ENCODE measurements around the gene TMEM31. TPM values are rescaled to one million over a fixed set of nuclear protein-coding genes. Genes with fewer than 3 reads are reported as not detected.

The TMEM31 gene
- polyA plus RNA-seq, 3 donors = not detected

DNA sequence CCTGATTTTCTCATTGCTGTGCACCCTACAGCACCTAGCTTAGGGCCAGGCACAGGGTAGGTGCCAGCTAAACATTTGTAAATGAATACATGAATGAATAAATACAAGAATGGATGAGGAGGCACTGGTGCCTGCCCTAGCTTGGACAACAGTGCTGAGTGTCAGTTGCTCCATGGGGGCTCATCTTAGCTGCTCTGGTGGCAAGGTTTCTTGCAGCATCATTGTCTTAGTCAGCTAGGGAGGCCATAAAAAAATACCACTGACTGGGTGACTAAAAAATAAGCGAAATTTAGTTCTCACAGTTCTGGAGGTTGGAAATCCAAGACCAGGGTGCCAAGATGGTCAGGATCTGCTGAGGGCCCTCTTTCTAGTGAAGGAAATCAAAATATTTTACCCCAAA lies 31.2 kb downstream of the TMEM31 start:
- peaks cover 0 to 2% of the 10 kb centered on the region in 2 donors for H3K27me3 ChIP-seq (ENCODE audit: control insufficient read depth in 2 of 2, insufficient read depth in 2 of 2, low read length in 2 of 2)
- no peak overlapping the region for H3K27ac ChIP-seq (ENCODE audit: low read depth in 1 of 2, low read length in 2 of 2)
- no peaks in the 10 kb centered on the region for H3K79me2 ChIP-seq (ENCODE audit: insufficient read depth, low read length)
- no peak for DNase-seq
- peaks cover 0 to 4% (median 0%) of the 10 kb centered on the region in 7 donors for H3K9me3 Mint-ChIP-seq
- H3K4me1 ChIP-seq (ENCODE audit: control insufficient read depth in 1 of 2, insufficient read depth in 2 of 2, low read length in 2 of 2) = no peaks in the 10 kb centered on the region
- no peaks in the 10 kb centered on the region for H3K4me1 Mint-ChIP-seq
- 100% methylated on average over 1 of the region's 1 CpG for WGBS (ENCODE audit: insufficient coverage)
- H3K4me3 ChIP-seq (replicated peaks in 1 of 3; ENCODE audit: low read depth in 2 of 3, low read length in 3 of 3) = no peak overlapping the region
- H3K9me3 ChIP-seq (replicated peaks in 1 of 2; ENCODE audit: control insufficient read depth in 1 of 2, insufficient read depth in 1 of 2, low read length in 2 of 2) = no peaks in the 10 kb centered on the region
- H3K36me3 Mint-ChIP-seq = no peaks in the 10 kb centered on the region
- TF ChIP-seq, protein P1, sequence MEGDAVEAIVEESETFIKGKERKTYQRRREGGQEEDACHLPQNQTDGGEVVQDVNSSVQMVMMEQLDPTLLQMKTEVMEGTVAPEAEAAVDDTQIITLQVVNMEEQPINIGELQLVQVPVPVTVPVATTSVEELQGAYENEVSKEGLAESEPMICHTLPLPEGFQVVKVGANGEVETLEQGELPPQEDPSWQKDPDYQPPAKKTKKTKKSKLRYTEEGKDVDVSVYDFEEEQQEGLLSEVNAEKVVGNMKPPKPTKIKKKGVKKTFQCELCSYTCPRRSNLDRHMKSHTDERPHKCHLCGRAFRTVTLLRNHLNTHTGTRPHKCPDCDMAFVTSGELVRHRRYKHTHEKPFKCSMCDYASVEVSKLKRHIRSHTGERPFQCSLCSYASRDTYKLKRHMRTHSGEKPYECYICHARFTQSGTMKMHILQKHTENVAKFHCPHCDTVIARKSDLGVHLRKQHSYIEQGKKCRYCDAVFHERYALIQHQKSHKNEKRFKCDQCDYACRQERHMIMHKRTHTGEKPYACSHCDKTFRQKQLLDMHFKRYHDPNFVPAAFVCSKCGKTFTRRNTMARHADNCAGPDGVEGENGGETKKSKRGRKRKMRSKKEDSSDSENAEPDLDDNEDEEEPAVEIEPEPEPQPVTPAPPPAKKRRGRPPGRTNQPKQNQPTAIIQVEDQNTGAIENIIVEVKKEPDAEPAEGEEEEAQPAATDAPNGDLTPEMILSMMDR (IDR thresholded peaks at IDR 0.05) = no peak
- H3K36me3 ChIP-seq (replicated peaks in 1 of 2; ENCODE audit: control insufficient read depth in 1 of 2, insufficient read depth in 2 of 2, low read length in 2 of 2) = no peaks in the 10 kb centered on the region
- no peaks in the 10 kb centered on the region for H4K20me1 ChIP-seq (ENCODE audit: insufficient read depth, low read length)
- no peak overlapping the region for H3K4me2 ChIP-seq (replicated peaks; ENCODE audit: extremely low read depth, low read length, poor library complexity, severe bottlenecking)
- no peak overlapping the region for H3K9ac ChIP-seq (ENCODE audit: insufficient read depth, low read length, poor library complexity, severe bottlenecking)
- H2AFZ ChIP-seq (ENCODE audit: insufficient read depth, low read depth, low read length, poor library complexity, severe bottlenecking) = no peak overlapping the region
- no peak overlapping the region for H3K4me3 Mint-ChIP-seq
- H3K27ac Mint-ChIP-seq = no peak overlapping the region
- H3K27me3 Mint-ChIP-seq (ENCODE audit: low read depth in 3 of 3) = peaks cover 0 to 9% (median 3%) of the 10 kb centered on the region in 3 donors
- intact Hi-C loops (cut with micrococcal nuclease) = no loop called here

DNA sequence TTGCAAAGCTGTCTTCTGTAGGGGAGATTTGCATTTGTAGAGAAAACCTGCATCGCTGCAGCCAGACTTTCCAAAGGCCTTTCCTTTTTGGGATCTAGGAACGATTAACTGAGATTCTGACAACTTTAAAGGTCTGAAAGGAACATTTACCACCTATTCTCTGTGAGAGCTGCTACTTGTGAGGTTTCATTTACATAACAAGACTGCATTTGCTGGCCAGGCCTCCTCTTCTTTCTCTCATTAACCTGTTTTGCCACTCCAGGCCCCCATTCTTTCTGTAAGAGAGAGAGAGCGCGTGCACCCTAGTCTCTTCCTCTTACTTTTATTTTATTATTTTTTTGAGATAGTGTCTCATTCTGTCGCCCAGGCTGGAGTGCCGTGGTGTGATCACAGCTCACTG lies 31.6 kb downstream of the TMEM31 start:
- TF ChIP-seq, protein P1 (IDR thresholded peaks at IDR 0.05) = no peak
- H3K79me2 ChIP-seq (ENCODE audit: insufficient read depth, low read length) = no peaks in the 10 kb centered on the region
- Mint-ChIP-seq H3K9me3 (peaks cover 0 to 4% (median 0%) of the 10 kb centered on the region in 7 donors), H3K4me3 (no peak overlapping the region), H3K27ac (no peak overlapping the region), H3K27me3 (ENCODE audit: low read depth in 3 of 3) (peaks cover 0 to 9% (median 3%) of the 10 kb centered on the region in 3 donors), H3K36me3 (no peaks in the 10 kb centered on the region), H3K4me1 (no peaks in the 10 kb centered on the region)
- no peaks in the 10 kb centered on the region for H4K20me1 ChIP-seq (ENCODE audit: insufficient read depth, low read length)
- H3K9me3 ChIP-seq (replicated peaks in 1 of 2; ENCODE audit: control insufficient read depth in 1 of 2, insufficient read depth in 1 of 2, low read length in 2 of 2) = no peaks in the 10 kb centered on the region
- H3K4me2 ChIP-seq (replicated peaks; ENCODE audit: extremely low read depth, low read length, poor library complexity, severe bottlenecking) = no peak overlapping the region
- H3K36me3 ChIP-seq (replicated peaks in 1 of 2; ENCODE audit: control insufficient read depth in 1 of 2, insufficient read depth in 2 of 2, low read length in 2 of 2) = no peaks in the 10 kb centered on the region
- DNase-seq = no peak
- H2AFZ ChIP-seq (ENCODE audit: insufficient read depth, low read depth, low read length, poor library complexity, severe bottlenecking) = no peak overlapping the region
- H3K9ac ChIP-seq (ENCODE audit: insufficient read depth, low read length, poor library complexity, severe bottlenecking) = no peak overlapping the region
- H3K27ac ChIP-seq (ENCODE audit: low read depth in 1 of 2, low read length in 2 of 2) = no peak overlapping the region
- H3K4me3 ChIP-seq (replicated peaks in 1 of 3; ENCODE audit: low read depth in 2 of 3, low read length in 3 of 3) = no peak overlapping the region
- no CpG with 5 or more reads among the region's 6 CpGs for WGBS (ENCODE audit: insufficient coverage)
- intact Hi-C loops (cut with micrococcal nuclease) = no loop called here
- H3K27me3 ChIP-seq (ENCODE audit: control insufficient read depth in 2 of 2, insufficient read depth in 2 of 2, low read length in 2 of 2) = peaks cover 0 to 2% of the 10 kb centered on the region in 2 donors
- no peaks in the 10 kb centered on the region for H3K4me1 ChIP-seq (ENCODE audit: control insufficient read depth in 1 of 2, insufficient read depth in 2 of 2, low read length in 2 of 2)

Data from CD14-positive monocyte (primary cell).